Posterior cingulate gyrus (tissue), 11 donors: ENCODE results near the gene MRPL57.
"Not testable (repeated sequence)": the region's sequence is repeated elsewhere in the genome, so short reads cannot be mapped to it uniquely, and the experiment has no call there.

Source experiments
- DNase-seq, 10 donors: peaks; one replicate each; pipeline versions ENCODE4 v3.0.0 to v3.0.0-alpha.2; 2020 to 2021; ENCODE audit warnings: mixed read lengths in 3 of 10
- intact Hi-C: fragments of 100-400 bp; cut with DNase I; formaldehyde crosslinking; loops from one replicate; pipeline ENCODE4 v1.15.1; 2023

The MRPL57 gene

GRCh38 chr13:21176215-21176981 is at the start of gene MRPL57, which contains the start of gene SKA3:
TSS of gene MRPL57 (plus strand) at chr13:21176658. CDS start at chr13:21176917, 259 bp downstream.
TSS of gene SKA3 (minus strand) at chr13:21176552. CDS start at chr13:21176477, 75 bp downstream.
- intact Hi-C loops: loop anchor here (5.0 kb wide), 1 partner anchor 121 kb away; no protein-coding TSS in a partner anchor

GRCh38 chr13:21130116-21130515 is 46.3 kb upstream of the MRPL57 start:
- DNase-seq: no peak
- intact Hi-C loops: loop anchor here (5.0 kb wide), 1 partner anchor 188 kb away; no protein-coding TSS in a partner anchor

More at GRCh38 chr13:21176215-21176981, at the start of gene MRPL57, which contains the start of gene SKA3:
- DNase-seq: peak; percentile 86 to 99 (median 91)

- intact Hi-C loops: loop anchor here (5.0 kb wide), 1 partner anchor 191 kb away; no protein-coding TSS in a partner anchor
- no peak for DNase-seq
Measured at GRCh38 chr13:21133077-21133476, 43.4 kb upstream of the MRPL57 start.

DNA sequence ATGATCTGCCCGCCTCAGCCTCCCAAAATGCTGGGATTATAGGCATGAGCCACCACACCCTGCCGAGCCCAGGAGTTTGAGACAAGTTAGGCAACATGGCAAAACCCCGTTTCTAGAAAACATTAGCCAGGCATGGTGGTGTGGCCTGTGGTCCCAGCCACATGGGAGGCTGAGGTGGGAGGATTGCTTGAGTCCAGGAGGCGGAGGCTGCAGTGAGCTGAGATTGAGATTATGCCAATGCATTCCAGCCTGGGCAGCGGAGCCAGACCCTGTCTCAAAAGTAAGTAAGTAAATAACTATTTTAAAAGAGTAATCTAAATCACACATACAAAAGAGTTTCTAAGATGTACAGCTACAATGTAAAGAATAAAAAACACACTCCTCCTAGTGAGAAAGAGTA is 42.0 kb upstream of the MRPL57 start:
- no peak for DNase-seq
- intact Hi-C loops: loop anchor here (5.0 kb wide), 1 partner anchor 192 kb away; no protein-coding TSS in a partner anchor

DNA sequence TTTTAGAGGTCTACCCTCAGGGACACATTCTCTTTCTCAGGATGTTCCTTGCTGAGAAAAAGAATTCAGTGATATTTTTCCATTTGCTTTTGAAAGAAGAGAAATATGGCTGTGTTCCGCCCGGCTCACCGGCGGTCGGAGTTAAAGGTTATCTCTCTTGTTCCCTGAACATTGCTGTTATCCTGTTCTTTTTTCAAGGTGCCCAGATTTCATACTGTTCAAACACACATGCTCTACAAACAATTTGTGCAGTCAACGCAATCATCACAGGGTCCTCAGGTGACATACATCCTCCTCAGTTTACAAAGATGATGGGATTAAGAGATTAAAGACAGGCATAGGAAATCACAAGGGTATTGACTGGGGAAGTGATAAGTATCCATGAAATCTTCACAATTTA is 40.6 kb upstream of the MRPL57 start:
- intact Hi-C loops, DNase-seq: not testable (repeated sequence)

GRCh38 chr13:21137696-21138095 is 38.8 kb upstream of the MRPL57 start:
- DNase-seq: no peak
- intact Hi-C loops: no loop called here

GRCh38 chr13:21138561-21138960 is 37.9 kb upstream of the MRPL57 start:
- no peak for DNase-seq
- intact Hi-C loops: no loop called here

GRCh38 chr13:21139374-21139773 is 37.1 kb upstream of the MRPL57 start:
- intact Hi-C loops: no loop called here
- DNase-seq: no peak

- intact Hi-C loops: no loop called here
- no peak for DNase-seq
Measured at GRCh38 chr13:21142766-21143165, 33.7 kb upstream of the MRPL57 start.

DNA sequence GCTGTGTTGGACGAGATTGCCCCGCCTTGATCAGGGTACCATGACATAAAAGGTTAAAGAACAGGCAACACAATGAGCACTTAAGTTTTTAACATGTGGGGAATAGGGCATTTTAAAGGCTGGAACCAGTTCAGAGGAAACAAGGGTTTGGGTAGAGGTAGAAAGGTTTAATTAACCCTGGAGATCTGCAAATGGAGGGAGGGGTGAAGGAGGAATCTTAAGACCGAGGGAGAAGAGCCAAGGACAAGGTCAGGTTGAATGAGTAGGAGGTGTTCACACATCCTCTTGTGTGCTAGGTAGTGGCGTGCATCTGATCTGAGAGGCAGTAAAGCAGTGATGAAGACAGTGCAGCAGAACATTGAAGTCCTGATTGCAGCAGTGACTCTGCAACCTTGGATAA is 28.6 kb upstream of the MRPL57 start:
- intact Hi-C loops: no loop called here

GRCh38 chr13:21148557-21149258 is 27.8 kb upstream of the MRPL57 start:
- no peak for DNase-seq
- intact Hi-C loops: no loop called here

More for the DNA sequence above, 28.6 kb upstream of the MRPL57 start:
- DNase-seq: no peak

DNA sequence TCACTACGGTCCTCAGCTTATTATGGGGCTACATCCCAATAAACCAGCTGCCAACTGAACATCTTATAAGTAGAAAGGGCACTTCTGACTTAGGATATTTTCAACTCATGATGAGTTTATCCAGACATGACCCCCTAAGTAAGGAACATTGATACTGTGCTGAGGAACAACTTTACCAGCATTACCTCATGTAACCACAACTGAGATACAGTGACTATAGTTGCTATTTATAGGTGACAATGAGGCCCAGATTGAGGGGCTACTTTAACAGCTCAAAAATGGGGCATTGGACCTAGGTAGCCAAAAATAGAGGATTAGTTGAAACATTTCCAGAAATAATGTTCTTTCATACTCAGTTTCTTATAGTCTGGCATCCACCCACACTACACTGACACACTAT is 26.9 kb upstream of the MRPL57 start:
- DNase-seq: no peak
- intact Hi-C loops: no loop called here

DNA sequence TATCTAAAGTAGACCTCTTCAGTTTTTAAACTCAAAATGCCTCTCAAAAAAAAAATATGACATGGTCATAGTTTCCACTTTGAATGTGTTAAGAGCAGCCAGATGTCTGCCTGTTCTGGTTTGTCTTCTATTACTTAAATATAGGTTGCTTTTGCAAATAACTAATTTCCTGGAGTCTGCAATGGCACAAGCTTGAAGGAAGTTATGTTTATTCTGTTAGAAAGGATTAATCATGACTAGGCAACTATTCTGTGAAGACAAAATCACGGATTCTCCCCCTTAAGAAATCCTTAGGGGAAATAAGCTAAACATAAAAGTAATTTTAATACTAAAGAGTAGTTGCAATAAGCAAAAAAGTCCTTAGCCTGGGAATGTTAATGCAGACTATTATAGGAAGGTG is 26.4 kb upstream of the MRPL57 start:
- intact Hi-C loops: no loop called here
- DNase-seq: no peak

GRCh38 chr13:21152251-21152899 is 24.1 kb upstream of the MRPL57 start:
- intact Hi-C loops: no loop called here
- DNase-seq: no peak

- no peak for DNase-seq
- intact Hi-C loops: no loop called here
Measured at GRCh38 chr13:21164631-21165030, 11.8 kb upstream of the MRPL57 start.

GRCh38 chr13:21165606-21166005 is 10.9 kb upstream of the MRPL57 start:
- intact Hi-C loops, DNase-seq: not testable (repeated sequence)

- intact Hi-C loops: no loop called here
- no peak for DNase-seq
Measured at GRCh38 chr13:21171420-21171819, 5.0 kb upstream of the MRPL57 start.

GRCh38 chr13:21173767-21174166 is 2.7 kb upstream of the MRPL57 start:
- intact Hi-C loops, DNase-seq: not testable (repeated sequence)

DNA sequence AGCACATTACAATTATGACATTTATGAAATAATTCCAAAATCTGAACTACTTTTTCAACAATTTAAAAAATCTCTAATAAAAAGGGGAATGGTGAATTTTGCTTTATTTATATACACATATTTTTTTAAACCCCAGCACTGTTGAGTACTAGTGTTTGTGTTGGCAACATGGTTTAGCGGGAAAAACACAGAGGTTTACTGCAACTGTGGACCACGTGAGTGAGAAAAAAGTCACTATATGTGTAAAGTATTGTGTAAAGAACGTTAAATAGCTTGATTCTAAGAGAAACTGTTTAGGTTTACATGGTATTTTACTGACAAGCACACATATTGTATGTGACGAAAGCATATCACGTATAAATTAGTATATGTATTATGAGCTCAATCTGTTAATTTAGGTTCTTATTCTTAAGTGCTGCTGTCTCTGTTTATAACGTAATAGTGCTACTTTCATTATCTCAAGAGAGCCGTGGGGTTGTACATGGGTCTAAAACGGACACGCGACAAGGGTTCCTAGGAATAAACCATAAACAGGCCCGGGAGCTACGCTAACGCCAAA is 723 bp upstream of the MRPL57 start:
- intact Hi-C loops: loop anchor here (5.0 kb wide), 1 partner anchor 122 kb away; no protein-coding TSS in a partner anchor
- DNase-seq: no peak

GRCh38 chr13:21176982-21177284 is 475 bp downstream of the MRPL57 start:
- no peak for DNase-seq
- intact Hi-C loops: loop anchor here (5.0 kb wide), 1 partner anchor 120 kb away; no protein-coding TSS in a partner anchor

DNA sequence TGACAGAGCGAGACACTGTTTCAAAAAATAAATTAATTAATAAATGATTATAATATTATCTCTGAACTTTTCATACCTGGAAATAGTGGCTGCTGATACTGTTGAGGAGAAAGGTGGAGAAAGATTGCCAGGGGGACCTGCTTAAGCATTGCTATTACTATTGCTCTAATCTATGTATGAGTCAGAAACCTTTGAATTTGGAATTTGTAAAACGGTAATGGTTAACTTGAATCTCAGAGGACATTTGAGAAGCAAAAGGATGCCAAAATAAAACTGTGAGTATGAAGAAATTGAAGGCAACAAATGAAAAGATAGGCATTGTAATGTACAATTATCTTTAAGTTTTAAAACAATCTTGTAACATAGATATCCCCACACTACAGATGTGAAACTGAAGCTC is 5.2 kb downstream of the MRPL57 start:
- intact Hi-C loops: no loop called here
- DNase-seq: no peak
